Endothelial cell of umbilical vein (primary cell): ENCODE results near the gene PRKAG1.

Source experiments
- MYC ChIP-seq: IDR thresholded peaks from one replicate; pipeline ENCODE4 v1.6.1; 2011; ENCODE audit warnings: mild to moderate bottlenecking, low read depth, low read length
- TF ChIP-seq, protein P1 (sequence below), 2 donors: IDR thresholded peaks; 1 replicate in 1 of 2; 2 replicates in 1 of 2; pipeline ENCODE4 v1.5.1; 2011; ENCODE audit warnings: low read length in 2 of 2, mild to moderate bottlenecking in 2 of 2, moderate library complexity in 2 of 2, control low read depth in 1 of 2, inconsistent platforms in 1 of 2, low read depth in 1 of 2; ENCODE audit not compliant: insufficient read depth in 1 of 2; ENCODE audit errors: extremely low read depth in 1 of 2

DNA sequence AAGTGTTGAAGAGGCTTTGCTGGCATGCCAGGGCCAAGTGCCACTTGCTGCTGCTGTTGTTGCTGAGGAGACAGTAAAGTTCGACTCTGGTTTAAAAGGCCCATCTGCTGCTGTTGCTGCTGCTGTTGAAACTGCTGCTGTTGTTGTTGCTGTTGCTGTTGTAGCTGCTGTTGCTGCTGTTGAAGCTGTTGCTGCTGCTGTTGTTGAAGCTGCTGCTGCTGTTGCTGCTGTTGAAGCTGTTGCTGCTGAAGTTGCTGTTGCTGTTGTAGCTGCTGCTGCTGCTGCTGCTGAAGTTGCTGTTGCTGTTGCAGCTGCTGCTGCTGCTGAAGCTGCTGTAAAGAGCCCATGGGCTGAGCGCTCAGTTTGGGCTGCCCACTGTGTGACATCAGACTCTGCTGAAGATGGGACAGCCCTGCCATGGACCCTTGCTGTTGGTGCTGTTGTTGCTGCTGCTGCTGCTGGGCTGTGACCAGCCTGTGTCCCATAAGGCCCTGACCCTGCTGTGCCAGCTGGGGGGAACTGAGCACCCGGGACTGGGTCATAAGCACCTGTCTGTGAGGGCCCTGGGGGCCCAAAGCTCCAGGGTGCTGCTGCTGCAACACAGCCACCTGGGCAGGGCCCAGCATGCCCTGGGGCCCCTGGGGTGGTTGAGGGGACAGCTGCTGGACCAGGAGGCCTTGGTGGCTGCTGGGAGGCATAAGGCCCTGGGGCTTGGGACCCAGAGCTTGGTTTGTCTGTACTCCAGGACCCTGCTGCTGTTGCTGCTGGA lies 14.3 kb upstream of the PRKAG1 start:
- TF ChIP-seq MYC = no peak
- TF ChIP-seq, protein P1, sequence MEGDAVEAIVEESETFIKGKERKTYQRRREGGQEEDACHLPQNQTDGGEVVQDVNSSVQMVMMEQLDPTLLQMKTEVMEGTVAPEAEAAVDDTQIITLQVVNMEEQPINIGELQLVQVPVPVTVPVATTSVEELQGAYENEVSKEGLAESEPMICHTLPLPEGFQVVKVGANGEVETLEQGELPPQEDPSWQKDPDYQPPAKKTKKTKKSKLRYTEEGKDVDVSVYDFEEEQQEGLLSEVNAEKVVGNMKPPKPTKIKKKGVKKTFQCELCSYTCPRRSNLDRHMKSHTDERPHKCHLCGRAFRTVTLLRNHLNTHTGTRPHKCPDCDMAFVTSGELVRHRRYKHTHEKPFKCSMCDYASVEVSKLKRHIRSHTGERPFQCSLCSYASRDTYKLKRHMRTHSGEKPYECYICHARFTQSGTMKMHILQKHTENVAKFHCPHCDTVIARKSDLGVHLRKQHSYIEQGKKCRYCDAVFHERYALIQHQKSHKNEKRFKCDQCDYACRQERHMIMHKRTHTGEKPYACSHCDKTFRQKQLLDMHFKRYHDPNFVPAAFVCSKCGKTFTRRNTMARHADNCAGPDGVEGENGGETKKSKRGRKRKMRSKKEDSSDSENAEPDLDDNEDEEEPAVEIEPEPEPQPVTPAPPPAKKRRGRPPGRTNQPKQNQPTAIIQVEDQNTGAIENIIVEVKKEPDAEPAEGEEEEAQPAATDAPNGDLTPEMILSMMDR (IDR thresholded peaks at IDR 0.05; ENCODE audit: extremely low read depth in 1 of 2, insufficient read depth in 1 of 2, low read depth in 1 of 2, low read length in 2 of 2) = no peak
